AG10803 (cell line): Measurements from ENCODE around the gene CHMP3.
A peak's percentile ranks its signal among the peaks of the same experiment; 100 is the strongest.

Source experiments
- DNase-seq: peaks from one replicate; pipeline ENCODE4 v3.0.0; 2010; ENCODE audit warnings: low read depth
- H3K4me3 ChIP-seq: 2 replicates; pipeline ENCODE4 v1.5.1; 2011; ENCODE audit warnings: mild to moderate bottlenecking, low read length, control low read depth
- TF ChIP-seq, protein P1 (sequence below): conservative IDR thresholded peaks from 2 replicates; pipeline ENCODE4 v1.5.1; 2011; ENCODE audit warnings: mild to moderate bottlenecking, low read length, control low read depth, inconsistent platforms

Gene CHMP3

DNA sequence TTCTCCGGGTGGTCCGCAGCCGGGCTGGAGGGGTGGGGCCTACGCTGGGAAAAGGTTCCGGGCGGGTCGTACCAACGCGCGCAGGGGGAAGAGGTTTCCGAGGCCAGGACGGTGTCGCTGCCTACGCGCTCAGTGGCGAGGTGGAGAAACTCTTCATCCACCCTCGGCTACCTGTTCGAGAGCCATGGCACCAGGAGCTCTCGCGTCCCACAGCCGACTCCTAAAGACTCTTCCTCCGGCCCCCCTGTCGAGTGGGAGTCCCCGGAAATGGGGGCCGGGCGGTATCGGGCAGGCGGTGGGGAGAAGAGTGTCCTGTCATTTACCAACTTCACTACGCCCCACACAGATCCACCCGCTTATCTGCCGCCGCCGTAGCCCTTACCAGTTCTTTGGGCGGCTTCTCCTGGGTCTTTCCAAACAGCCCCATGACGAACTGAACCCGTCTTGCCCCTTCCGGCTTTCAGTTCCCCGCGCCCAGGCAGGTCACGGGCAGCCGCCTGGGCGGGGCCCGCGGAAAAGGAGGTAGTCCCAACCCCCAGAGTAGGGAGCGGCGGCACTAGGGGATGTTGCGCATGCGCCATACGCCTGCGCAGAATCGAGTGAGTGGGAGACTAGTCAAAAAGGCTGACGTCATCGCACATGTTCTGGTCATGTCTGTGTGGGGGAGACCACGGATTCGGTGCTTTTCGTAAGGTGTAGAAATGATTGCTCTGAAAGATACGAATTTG is at the start of gene CHMP3:
Gene CHMP3, minus strand, starts transcription at position 522 of the 728 bp plus-strand sequence. Its CDS starts 95 bp downstream, at position 427.
- H3K4me3 ChIP-seq = peak within 1 kb of the TSS; percentile 92
- DNase-seq = peak; percentile 94
- TF ChIP-seq, protein P1, sequence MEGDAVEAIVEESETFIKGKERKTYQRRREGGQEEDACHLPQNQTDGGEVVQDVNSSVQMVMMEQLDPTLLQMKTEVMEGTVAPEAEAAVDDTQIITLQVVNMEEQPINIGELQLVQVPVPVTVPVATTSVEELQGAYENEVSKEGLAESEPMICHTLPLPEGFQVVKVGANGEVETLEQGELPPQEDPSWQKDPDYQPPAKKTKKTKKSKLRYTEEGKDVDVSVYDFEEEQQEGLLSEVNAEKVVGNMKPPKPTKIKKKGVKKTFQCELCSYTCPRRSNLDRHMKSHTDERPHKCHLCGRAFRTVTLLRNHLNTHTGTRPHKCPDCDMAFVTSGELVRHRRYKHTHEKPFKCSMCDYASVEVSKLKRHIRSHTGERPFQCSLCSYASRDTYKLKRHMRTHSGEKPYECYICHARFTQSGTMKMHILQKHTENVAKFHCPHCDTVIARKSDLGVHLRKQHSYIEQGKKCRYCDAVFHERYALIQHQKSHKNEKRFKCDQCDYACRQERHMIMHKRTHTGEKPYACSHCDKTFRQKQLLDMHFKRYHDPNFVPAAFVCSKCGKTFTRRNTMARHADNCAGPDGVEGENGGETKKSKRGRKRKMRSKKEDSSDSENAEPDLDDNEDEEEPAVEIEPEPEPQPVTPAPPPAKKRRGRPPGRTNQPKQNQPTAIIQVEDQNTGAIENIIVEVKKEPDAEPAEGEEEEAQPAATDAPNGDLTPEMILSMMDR = no peak

DNA sequence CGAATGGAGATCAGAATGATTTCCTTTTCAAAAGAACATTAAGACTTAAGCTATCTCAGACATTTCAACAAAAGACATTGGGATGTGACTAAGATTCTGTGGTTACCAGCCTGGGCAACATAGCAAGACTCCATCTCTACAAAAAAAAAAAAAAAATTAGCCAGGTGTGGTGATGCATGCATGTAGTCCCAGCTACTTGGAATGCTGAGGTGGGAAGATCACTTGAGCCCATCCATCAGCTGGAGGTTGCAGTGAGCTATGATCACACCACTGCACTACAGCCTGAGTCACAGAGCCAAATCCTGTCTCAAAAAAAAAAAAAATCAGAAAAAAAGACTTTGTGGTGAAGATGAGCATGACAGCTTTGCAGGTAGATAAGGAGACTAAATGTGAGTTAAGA is 47.6 kb upstream of the CHMP3 start:
- H3K4me3 ChIP-seq = no peak overlapping the region
- no peak for DNase-seq
- TF ChIP-seq, protein P1 = no peak

DNA sequence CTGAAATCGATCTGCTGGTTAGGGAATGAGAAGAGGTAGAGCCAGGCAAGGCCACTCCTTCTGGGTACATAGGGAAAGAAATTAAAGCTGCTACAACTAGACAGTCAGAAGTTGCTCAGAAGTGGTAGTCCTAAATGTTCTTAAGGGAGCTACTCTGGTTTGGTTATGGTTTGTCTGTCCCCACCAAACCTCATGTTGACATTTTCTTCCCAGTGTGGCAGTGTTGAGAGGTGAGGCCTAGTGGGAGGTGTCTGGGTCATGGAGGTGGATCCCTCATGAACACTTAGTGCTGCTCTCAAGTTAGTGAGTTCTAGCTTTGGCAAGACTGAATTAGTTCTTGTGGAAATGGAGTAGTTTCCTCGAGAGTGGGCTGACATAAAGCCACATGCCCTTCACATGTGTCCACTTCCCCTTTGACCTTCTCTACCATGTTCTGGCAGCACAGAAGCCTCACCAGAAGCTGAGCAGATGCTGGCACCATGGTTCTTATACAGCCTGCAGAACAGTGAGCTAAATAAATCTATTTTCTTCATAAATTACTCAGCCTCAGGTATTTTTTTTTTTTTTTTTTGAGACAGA is 45.7 kb upstream of the CHMP3 start:
- DNase-seq = no peak
- TF ChIP-seq, protein P1 = no peak
- no peak overlapping the region for H3K4me3 ChIP-seq

DNA sequence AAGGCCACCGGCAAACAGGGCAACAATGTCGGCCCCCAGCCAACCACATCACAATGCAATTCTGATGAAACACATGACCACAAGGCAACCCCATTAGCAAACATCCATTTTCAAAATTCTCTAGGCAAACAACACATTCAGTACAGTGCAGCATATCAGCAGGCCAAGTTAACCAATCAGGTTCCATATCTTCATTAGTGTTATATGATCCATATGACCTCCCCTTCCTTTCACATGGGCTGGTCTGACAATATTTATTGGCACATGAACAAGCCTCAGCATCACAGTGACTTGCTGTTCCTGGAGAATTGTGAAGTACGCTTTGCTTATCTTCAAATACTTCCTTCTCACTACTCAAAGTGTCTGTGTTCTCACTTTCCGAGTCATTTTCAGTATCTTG is 40.7 kb upstream of the CHMP3 start:
- H3K4me3 ChIP-seq = no peak overlapping the region
- DNase-seq = no peak
- TF ChIP-seq, protein P1 = no peak

DNA sequence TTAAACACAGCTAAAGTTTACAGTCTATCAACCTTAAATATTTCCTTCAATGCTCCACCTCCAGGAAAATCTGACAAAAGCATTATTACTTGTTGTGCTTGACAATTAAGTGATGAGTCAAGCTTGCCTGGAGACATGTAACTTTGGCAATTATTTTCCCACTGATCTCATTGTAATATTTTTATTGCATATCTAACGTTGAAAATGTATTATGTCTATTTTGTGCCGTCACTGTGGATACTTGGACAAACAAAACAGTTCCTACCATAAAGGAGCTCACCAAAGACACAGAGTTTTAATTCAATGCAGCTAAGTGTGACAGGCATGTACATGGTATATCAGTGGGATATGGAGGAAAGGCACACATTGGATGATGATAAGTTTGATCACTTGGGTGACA is 35.7 kb upstream of the CHMP3 start:
- no peak overlapping the region for H3K4me3 ChIP-seq
- no peak for DNase-seq
- TF ChIP-seq, protein P1 = no peak

DNA sequence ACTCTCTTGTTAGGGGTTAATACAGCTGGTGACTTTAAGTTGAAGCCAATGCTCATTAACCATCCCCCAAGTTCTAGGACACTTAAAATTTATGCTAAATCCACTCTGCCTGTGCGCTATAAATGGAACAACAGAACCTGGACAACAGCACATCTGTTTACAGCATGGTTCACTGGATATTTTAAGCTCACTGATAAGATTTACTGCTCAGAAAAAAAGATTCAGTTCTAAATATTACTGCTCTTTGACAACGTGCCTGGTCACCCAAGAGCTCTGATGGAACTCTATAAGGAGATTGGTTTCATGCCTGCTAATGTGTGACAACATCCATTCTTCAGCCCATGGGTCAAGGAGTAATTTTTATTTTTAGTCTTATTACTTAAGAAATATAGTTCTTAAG is 32.9 kb upstream of the CHMP3 start:
- no peak for DNase-seq
- TF ChIP-seq, protein P1 = no peak
- H3K4me3 ChIP-seq = no peak overlapping the region

DNA sequence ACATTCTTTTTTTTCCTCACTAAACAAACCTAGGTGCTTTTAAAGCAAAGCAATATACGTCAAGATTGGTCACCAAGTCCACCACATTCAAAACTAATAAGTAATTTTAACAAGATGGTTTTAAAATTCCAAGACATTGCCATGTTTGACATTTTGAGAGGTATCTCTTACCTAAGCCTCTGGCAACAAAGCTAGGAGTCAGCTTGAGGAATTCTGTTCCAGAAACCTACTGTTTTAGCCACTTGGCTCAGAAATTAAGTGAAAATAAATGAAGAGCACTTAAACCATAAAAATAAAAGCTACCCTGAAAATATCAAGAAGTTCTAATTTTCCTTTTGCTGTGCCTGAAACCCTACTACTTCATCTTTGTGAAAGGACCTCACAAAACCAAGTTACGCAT is 30.0 kb upstream of the CHMP3 start:
- no peak overlapping the region for H3K4me3 ChIP-seq
- TF ChIP-seq, protein P1 = no peak
- DNase-seq = no peak
